Cortex of kidney (tissue), 1 donor: ENCODE results near the gene GRK5.
"Not testable (repeated sequence)": the region's sequence is repeated elsewhere in the genome, so short reads cannot be mapped to it uniquely, and the experiment has no call there.

ENCODE experiments used
- DNase-seq: peaks from one replicate; lab custom pipeline; 2025; lab: John Stamatoyannopoulos, UW

Gene GRK5

GRCh38 chr10:119421891-119422681, 214.7 kb downstream of the GRK5 start:
- no peak for DNase-seq

DNA sequence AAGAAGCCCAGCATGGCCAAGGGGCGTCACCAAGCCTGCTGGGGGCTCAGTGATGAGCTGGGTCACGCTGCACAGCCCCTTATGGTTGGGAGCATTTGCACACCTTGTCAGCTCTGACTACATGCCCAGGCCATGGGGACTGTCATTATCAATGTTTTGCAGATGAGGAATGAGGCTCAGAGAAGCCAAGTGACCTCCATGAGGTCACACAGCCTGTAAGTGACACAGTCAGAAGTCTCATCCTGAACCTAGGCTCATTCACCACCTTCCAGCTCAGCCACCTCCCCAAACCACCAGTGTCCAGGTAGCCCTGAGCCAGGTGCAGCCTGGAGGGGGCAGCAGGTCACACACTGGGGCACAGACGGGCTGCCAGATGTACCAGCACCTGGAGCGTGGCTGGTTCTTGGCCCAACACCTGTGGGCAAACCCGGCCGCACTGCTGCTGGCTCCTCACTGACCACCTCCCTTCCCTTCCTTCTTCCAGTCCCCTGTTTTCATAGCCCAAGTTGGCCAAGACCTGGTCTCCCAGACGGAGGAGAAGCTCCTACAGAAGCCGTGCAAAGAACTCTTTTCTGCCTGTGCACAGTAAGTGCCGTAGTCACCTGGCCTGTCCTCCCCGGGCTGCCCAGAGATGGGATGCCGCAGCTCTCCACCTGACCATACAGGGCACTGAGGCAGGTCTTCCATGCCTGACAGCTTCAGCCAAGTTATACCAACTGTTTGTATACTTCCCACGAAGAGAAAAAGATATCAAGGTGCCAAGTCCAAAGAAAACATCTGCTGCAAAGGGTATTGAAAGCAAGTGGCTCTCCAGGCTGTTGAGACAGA, 215.5 kb downstream of the GRK5 start:
- DNase-seq, result no peak

- DNase-seq, result no peak
These were observed 216.3 kb downstream of the GRK5 start for GRCh38 chr10:119423510-119424257.

GRCh38 chr10:119424258-119424975, 217.0 kb downstream of the GRK5 start:
- DNase-seq, result no peak

- no peak for DNase-seq
These were observed 217.9 kb downstream of the GRK5 start for GRCh38 chr10:119425102-119425880.

GRCh38 chr10:119425881-119426170, 218.5 kb downstream of the GRK5 start:
- no peak for DNase-seq

DNA sequence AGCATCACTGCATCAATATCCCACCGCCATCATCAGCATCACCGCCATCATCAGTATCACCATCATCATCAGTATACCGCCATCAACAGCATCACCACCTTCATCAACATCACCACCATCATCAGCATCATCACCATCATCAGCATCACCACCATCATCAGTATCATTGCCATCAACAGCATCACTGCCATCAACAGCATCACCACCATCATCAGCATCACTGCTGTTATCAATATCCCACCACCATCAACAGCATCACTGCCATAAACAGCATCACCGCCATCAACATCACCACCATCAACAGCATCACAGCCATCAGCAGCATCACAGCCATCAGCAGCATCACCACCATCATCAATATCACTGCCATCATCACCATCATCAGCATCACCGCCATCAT, 219.3 kb downstream of the GRK5 start:
- no peak for DNase-seq

GRCh38 chr10:119427263-119427864, 220.0 kb downstream of the GRK5 start:
- DNase-seq, result no peak

DNA sequence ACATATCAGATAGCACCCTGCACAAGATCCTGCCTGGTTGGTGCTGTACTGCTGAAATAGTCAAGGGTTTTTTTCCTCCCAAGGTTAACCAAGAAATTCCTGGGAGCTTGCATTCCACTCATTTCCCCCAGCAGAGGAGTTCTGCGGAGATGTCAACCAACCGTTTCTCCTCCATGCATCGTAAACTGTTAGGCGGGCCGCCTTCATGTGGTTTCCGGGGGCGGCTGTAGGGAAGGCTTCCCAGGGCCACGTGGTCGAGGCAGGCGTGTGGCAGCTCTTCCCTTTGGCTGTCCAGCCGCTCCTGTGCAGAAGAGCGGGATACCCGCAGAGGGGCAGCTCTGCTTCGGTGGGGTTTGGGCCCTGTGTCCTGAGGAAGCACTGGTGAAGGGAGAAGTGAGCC, 221.4 kb downstream of the GRK5 start:
- DNase-seq, result no peak

DNA sequence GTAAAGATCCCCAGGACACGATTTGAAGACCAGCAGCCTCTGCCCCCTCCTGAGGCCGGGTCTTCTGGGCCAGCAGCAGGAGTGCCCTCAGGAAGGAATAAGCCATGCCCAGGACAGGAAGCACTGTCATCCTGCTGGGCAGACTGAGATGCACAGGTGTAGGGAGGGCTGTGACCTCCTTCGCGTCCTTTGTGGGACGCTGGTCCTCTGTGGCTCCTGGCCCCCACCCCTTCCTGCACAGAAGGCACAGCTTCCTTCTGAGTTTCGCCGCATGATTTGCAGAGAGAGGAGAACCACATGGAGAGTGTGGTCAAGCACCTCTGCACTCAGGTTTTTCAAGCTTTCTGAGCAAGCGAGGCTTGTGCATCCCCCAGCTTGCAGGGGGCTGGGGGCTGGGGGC, 222.4 kb downstream of the GRK5 start:
- DNase-seq, result no peak

DNA sequence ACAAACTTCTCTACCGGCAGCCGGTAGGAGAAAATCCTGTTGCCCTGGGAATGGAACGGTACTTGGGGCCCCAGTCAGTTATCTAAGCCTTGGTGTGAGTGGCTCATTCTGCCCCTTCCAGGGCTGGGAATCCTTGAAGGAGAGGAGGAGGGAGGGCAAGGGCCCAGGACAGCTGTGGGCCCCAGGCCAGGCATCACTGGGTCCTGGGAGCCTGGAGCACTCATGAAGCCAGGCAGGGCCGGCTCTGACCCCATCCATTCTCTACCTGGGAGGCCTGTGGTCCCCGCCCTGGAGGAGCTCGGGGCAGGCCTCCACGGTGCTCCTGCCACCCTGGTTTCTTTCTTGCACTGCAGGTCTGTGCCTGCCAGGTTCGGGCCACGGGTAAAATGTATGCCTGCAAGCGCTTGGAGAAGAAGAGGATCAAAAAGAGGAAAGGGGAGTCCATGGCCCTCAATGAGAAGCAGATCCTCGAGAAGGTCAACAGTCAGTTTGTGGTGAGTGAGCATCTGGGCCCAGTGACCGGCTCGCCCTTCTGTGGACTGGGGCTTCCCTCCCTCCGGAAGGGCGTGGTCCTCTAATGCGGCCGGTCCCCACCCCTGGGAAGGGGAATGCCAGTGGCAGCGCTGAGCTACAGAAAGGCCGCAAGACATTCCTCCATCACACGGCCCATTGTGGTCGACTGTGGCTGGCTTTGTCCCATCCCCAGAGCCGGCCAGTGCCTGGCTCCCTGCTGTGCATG, 223.8 kb downstream of the GRK5 start:
- no peak for DNase-seq

GRCh38 chr10:119431773-119432135, 224.4 kb downstream of the GRK5 start:
- no peak for DNase-seq

GRCh38 chr10:119434942-119435341, 227.6 kb downstream of the GRK5 start:
- not testable (repeated sequence) for DNase-seq

DNA sequence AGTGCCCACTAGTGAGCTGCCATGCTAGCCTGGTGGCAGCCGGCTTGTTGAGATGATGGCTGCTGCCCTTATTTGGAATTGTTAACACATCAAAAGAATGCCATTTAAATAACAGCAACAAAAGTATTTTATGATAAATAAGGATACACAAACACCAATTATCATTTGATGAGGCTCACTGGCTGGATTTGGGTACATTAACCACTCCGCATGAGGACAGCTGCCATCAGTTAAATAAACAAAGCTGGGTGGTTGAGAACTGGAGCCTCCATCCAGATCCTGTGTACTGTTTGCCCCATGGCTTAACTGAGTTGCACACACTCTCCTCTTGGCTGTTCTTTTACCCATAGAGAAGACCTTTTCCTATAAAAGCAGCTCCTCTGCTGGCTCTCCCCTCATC, 231.3 kb downstream of the GRK5 start:
- no peak for DNase-seq

DNA sequence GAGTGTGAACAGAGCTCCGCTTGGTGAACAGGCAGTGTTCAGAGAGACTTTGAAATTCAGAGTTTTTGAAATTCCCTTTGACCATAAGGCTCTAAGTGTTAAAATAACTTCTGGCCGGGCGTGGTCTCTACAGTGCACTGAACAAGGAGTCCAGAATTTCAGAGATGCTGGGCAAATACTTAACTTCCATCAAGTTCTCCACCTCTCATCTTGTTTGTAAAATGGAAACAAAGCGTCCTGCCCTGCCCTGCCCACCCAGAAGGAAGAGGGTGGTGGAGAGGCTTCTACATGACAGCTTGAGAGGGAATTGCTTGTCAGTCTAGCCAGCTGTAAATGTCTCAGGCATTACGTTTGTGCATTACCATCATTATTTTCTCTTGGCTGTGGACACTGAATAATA, 232.6 kb downstream of the GRK5 start:
- no peak for DNase-seq

DNA sequence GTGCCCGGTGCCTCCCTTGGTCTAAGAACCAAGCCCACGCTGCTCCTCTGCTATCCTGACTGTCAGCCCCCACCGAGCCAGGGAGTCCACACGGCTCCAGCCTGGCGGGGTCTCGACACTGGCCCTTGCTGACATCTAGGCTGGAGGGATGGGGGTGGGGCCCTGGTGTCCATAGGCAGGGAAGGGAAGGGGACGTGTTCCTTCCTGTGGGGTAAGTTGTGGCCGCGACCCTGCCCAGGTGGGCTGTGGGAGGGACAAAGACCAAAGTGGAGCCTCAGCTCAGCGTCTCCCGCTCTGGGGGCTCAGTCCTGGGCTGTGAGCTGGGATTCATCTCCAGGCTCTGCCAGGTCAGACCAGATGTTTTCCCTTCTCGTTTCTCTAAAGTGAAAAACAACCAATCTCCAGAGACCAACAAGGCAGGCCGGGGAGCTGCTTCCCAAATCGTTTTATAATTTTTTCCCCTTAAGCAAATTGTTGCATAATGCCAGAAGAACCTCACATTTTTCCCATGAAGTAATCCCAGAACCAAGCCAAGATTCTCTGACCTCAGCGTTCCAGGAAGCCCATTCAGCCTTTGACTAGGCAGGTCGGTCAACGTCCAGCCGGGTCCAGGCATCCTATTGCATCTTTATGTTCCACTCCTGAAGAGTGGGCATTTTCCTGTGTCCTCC, 233.9 kb downstream of the GRK5 start:
- no peak for DNase-seq

DNA sequence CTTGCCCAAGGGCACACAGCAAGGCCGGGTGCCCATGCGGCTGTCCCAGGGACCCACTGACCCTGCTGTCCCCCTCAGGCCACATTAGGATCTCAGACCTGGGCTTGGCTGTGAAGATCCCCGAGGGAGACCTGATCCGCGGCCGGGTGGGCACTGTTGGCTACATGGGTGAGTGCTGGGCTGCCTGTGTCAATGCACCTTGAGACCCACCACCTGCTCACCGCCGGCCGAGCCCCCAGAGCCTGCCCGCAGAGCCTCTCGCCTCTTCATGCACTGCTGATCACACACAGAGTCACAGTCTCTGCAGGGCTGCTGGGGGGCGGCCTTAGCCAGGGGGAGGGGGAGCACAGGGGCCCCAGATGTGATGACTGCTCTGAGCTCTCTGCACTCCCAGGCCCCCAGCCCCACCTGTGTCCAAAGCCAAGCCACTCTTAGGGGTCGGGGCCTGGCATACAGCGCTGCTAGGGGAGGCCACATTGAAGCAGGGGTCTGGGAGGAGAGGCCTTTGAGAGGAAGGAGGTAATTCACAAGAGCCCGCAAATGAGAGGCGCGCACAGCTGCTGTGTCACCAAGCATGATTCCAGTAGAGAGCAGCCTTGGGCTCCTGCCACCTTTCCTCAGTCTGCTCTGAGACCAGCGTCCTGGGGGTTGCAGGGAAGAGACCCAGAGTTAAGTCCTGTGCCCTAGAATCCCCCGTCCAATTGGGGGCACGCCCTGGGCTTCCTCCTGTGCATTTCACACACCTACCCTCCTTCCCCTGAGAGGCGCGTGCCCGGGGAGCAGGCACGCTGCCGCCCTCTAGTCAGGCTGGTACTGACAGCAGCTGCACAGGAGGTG, 234.8 kb downstream of the GRK5 start:
- no peak for DNase-seq

DNA sequence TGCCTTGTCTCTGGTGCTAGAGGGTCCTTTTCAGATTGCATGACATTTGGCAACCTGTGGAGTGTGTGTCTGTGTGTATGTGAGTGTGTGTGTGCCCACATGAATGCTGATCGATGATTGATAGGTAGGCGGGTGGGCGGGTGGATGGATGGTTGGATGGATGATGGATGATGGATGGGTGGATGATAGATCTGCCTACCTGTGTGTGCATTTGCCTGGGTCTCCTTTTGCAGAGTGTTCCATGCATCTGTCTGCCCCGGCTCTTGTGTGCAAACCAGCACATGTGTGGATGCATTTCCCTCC, 235.3 kb downstream of the GRK5 start:
- DNase-seq, result no peak

DNA sequence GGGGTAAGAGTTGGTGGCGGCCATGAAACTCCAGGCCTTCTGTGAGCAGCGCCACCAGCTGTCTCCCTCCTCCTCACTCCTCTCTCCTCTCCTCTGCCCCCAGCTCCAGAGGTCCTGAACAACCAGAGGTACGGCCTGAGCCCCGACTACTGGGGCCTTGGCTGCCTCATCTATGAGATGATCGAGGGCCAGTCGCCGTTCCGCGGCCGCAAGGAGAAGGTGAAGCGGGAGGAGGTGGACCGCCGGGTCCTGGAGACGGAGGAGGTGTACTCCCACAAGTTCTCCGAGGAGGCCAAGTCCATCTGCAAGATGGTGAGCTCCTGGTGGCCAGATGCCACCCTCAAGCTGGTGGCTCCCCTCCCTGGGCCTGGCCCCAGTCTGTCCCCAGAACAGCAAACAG, 236.1 kb downstream of the GRK5 start:
- no peak for DNase-seq
